HG02759 (cell line): ENCODE measurements around the gene JARID2.

Source experiments
- ATAC-seq: cut with Tn5 transposase; IDR thresholded peaks from one replicate; pipeline ENCODE4 v1.9.1; 2021; ENCODE audit warnings: mild to moderate bottlenecking, moderate library complexity; ENCODE audit not compliant: unreplicated experiment

JARID2 gene

GRCh38 chr6:15264412-15264811, 18.5 kb downstream of the JARID2 start:
- ATAC-seq = no peak

- ATAC-seq = no peak
Observed at GRCh38 chr6:15264902-15265761, 19.3 kb downstream of the JARID2 start.

- no peak for ATAC-seq
Observed at GRCh38 chr6:15265787-15266186, 19.9 kb downstream of the JARID2 start.

GRCh38 chr6:15266423-15266996, 20.6 kb downstream of the JARID2 start:
- ATAC-seq = peak; percentile 43

GRCh38 chr6:15267221-15267620, 21.4 kb downstream of the JARID2 start:
- no peak for ATAC-seq

- no peak for ATAC-seq
Observed at GRCh38 chr6:15268137-15268908, 22.5 kb downstream of the JARID2 start.

GRCh38 chr6:15269011-15269410, 23.1 kb downstream of the JARID2 start:
- ATAC-seq = no peak

GRCh38 chr6:15269619-15270018, 23.8 kb downstream of the JARID2 start:
- no peak for ATAC-seq

- ATAC-seq = no peak
Observed at GRCh38 chr6:15270402-15270801, 24.5 kb downstream of the JARID2 start.

GRCh38 chr6:15272562-15272961, 26.7 kb downstream of the JARID2 start:
- no peak for ATAC-seq

- ATAC-seq = no peak
Observed at GRCh38 chr6:15274692-15275387, 29.0 kb downstream of the JARID2 start.

- ATAC-seq = no peak
Observed at GRCh38 chr6:15276036-15276985, 30.4 kb downstream of the JARID2 start.

- no peak for ATAC-seq
Observed at GRCh38 chr6:15279047-15279661, 33.3 kb downstream of the JARID2 start.

GRCh38 chr6:15280028-15280427, 34.2 kb downstream of the JARID2 start:
- no peak for ATAC-seq

- ATAC-seq = no peak
Observed at GRCh38 chr6:15280961-15281360, 35.1 kb downstream of the JARID2 start.

- ATAC-seq = no peak
Observed at GRCh38 chr6:15282334-15282733, 36.5 kb downstream of the JARID2 start.

GRCh38 chr6:15283986-15284361, 38.1 kb downstream of the JARID2 start:
- ATAC-seq = no peak

GRCh38 chr6:15284743-15285142, 38.9 kb downstream of the JARID2 start:
- ATAC-seq = no peak

- ATAC-seq = no peak
Observed at GRCh38 chr6:15285682-15286294, 39.9 kb downstream of the JARID2 start.
